Measurements from ENCODE around the gene NBPF14.
A peak's percentile ranks its signal among the peaks of the same experiment; 100 is the strongest.
"Not testable (repeated sequence)": the region's sequence is repeated elsewhere in the genome, so short reads cannot be mapped to it uniquely, and the experiment has no call there.

Gene NBPF14, protein sequence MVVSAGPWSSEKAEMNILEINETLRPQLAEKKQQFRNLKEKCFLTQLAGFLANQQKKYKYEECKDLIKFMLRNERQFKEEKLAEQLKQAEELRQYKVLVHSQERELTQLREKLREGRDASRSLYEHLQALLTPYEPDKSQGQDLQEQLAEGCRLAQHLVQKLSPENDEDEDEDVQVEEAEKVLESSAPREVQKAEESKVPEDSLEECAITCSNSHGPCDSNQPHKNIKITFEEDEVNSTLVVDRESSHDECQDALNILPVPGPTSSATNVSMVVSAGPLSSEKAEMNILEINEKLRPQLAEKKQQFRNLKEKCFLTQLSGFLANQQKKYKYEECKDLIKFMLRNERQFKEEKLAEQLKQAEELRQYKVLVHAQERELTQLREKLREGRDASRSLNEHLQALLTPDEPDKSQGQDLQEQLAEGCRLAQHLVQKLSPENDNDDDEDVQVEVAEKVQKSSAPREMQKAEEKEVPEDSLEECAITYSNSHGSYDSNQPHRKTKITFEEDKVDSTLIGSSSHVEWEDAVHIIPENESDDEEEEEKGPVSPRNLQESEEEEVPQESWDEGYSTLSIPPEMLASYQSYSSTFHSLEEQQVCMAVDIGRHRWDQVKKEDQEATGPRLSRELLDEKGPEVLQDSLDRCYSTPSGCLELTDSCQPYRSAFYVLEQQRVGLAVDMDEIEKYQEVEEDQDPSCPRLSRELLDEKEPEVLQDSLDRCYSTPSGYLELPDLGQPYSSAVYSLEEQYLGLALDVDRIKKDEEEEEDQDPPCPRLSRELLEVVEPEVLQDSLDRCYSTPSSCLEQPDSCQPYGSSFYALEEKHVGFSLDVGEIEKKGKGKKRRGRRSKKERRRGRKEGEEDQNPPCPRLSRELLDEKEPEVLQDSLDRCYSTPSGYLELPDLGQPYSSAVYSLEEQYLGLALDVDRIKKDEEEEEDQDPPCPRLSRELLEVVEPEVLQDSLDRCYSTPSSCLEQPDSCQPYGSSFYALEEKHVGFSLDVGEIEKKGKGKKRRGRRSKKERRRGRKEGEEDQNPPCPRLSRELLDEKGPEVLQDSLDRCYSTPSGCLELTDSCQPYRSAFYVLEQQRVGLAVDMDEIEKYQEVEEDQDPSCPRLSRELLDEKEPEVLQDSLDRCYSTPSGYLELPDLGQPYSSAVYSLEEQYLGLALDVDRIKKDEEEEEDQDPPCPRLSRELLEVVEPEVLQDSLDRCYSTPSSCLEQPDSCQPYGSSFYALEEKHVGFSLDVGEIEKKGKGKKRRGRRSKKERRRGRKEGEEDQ (N-terminal part only)

DNA sequence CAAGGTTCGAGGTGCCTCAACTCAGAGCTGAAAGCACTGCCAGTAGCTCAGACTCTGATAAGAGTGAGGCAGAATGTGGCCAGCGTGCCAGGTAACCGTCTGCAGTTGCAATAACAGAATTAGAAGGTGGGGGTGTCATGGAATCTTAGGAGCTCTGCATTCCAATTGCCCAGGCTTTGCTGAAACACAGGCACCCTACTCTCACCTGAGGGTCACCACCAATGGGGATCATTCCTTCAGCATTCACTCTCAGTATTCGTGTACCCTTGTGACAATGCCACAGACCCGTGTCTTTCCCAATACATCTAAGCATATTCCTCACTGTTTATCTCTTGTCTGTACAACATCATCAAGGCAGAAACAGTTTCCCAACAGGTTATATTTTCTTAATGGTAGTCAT is at the start of gene NBPF14:
Gene NBPF14, minus strand, starts transcription at position 101 of the 400 bp plus-strand sequence. CDS start 294 bp downstream, outside the sequence.
- not testable (repeated sequence) for DNase-seq

- DNase-seq, result not testable (repeated sequence)
Observed at GRCh38 chr1:148625451-148625850, 29.6 kb upstream of the NBPF14 start.

- not testable (repeated sequence) for DNase-seq
Observed at GRCh38 chr1:148618216-148618615, 22.4 kb upstream of the NBPF14 start.

DNA sequence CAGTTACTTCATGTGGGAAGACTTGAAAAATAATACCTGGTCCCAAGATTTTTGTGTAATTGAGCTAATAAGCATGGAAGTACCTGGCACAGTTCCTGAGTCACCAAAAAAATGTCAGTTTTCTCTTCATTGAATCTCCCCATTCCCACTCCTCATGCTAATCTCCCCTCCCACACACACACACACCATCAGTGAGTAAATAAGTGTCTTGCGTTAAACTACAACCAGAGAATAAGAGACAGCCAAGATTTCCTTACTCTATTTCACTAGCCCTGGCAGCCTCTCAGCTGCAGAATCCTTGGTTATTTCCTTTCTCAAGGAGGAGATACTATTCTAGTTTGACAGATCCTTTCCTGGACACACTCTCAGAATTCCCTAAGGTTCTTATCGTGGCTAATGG is 9.5 kb upstream of the NBPF14 start:
- DNase-seq, result not testable (repeated sequence)

DNA sequence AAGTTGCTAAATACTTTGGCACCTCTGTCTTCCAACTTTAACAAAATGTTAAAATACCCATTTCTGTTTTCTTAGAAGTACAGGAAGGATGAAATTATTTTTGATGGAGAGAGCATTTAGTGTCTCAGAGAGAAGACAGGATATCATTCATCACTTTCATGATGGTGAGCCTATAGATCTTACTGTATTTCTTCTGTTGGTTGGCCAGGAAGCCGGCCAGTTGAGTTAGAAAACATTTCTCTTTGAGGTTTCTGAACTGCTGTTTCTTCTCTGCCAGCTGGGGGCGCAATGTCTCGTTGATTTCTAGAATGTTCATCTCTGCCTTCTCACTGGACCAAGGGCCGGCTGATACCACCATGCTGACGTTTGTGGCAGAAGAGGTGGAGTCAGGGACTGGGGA is 451 bp downstream of the NBPF14 start:
- not testable (repeated sequence) for DNase-seq

GRCh38 chr1:148591098-148591497 is 4.7 kb downstream of the NBPF14 start:
- not testable (repeated sequence) for DNase-seq

DNA sequence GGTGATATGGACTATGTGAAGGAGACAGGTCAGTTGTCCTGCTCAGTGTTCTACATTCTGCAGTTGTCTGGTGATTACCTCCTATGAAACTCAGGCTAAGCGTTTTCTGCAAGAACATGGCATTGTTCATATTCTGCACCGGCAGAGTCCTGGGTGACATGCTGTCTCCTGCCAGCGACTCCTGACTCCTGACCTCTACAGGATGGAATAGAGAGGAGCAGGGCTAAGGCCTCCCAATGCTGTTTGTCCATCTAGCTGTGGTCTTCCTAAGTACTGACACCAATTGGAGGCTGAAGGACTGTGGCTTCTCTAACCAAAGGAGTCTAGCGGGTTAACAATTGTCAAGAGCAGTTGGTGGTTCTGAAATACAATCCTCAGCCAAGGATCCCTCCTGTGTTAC is 63.7 kb downstream of the NBPF14 start:
- DNase-seq, result not testable (repeated sequence)

- peak; percentile 75 for DNase-seq
Observed at GRCh38 chr1:148529101-148529567, 66.7 kb downstream of the NBPF14 start.

GRCh38 chr1:148528591-148528990 is 67.2 kb downstream of the NBPF14 start:
- not testable (repeated sequence) for DNase-seq

GRCh38 chr1:148526587-148526986 is 69.2 kb downstream of the NBPF14 start:
- DNase-seq, result not testable (repeated sequence)

DNA sequence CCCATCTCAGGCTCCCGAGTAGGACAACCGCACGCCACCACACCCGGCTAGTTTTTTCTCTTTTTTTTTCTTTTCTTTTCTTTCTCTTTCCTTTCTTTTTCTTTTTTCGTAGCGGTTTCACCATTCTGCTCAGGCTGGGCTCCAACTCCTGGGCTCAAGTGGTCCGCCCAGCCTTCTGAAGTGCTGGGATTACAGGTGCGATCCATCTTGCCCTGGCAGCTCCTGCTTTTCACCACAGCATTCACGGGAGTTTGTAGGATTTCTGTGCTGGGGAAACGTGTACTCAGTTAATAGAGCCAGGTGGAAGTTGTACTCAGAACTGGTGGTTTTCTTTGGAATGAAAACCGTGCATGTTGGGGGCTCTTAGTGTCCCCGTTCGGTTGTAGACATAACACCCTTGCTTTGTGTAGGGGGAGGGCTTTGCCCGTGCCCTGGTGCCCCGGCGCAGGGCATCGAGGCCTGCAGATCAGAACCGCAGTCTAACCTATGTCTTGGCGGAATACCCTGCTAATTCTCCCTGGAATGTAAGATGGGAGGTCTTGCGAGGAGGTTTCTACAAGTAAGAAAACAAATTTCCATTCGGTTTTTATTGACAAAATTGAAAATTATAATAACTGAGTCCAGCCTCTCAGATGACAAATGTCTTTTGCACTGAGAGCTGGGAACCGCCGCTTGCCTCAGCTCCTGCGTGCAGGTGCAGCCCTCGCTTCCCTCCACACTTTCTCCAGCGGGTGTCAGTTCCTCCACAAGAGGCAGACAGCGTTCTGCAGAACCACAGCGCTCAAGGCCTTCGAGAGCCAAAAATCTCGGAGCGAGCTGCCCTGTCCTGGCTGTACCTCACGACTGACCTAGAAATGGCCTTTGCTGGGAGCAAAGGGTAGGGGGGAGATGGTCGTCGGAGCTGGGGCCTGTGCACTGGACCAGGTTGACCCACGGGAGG is 72.3 kb downstream of the NBPF14 start:
- not testable (repeated sequence) for DNase-seq

DNA sequence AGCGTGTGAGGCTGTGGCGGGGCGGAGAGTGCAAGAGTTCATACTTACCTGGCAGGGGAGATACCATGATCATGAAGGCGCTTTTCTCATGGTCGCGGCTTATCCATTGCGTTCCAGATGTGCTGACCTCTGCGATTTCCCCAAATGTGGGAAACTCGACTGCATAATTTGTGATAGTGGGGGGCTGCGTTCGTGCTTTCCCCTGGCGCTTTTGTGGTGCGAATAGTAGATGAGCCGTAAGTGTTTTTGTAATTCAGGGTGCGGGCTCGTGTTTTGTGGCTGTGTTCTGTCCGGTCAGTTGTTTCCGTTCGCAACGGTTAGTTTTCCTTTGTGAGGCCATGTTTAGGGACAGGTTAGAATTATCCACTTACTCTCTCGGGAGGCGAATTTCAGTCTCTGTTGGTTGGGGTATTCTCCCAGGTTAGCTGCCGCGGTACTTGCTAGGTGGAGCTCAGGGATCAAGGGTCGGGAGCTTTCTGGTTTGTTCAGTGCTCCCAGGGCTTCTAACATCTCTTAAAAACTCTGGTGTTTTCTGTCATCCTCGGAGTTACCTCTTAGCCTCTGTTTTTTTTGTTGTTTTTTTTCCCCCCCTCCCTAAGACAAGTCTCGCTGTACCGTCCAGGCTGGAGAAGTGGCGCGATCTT is 73.1 kb downstream of the NBPF14 start:
- peak; percentile 81 for DNase-seq

DNA sequence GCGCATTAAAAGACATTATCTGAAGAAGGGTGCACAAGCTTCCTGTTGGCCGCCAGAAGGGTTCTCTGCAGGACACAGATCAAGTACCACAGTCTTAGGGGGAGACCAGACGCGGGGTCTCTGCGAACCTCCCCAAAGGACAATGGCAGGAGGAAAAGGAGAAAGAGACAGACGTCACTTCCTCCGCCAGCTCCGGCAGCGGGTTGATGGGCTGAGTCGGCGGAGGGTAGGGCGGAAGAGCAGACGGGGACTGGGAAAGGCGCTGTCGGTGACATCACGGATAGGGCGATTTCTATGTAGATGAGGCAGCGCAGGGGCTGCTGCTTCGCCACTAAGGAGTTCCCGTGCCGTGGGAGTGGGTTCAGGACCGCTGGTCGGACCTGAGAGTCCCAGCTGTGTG is 73.7 kb downstream of the NBPF14 start:
- DNase-seq, result peak; percentile 78

GRCh38 chr1:148514310-148514709 is 81.5 kb downstream of the NBPF14 start:
- not testable (repeated sequence) for DNase-seq

DNA sequence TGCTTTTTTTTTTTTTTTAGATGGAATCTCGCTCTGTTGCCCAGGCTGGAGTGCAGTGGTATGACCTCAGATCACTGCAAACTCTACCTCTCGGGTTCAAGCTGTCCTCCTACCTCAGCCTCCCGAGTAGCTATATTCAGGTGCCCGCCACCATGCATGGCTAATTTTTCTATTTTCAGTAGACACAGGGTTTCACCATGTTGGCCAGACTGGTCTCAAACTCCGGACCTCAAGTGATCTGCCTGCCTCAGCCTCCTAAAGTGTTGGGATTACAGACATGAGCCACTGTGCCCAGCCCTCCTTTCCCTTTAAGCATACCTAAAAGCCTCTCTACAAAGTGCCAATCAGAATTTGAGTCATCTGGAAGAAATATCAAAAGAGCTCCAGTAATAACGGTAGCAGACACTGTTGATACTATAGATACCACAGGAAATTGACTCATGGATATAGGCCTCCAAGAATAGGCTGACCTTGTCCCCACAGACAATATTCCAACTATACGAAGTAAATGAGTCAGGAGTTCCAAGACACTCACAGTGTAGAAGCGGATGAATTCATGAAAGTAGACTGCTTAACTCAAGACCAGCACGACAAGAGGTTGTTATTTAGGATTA is 83.1 kb downstream of the NBPF14 start:
- DNase-seq, result not testable (repeated sequence)

DNA sequence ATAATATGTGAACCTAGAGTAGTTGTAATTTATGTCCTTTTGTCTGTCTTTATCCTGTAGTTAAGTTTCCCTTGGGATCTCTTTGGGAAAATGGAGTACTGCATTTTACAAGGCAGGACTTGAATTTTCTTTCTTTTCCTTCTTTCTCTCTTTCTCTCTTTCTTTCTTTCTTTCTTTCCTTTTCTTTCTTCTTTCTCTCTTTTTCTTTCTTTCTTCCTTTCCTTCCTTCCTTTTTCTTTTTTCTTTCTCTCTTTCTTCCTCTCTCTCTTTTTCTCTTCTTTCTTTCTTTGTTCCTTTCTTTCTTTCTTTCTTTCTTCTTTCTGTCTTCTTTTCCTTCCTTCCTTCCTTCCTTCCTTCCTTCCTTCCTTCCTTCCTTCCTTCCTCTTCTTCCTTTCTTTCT is 101.9 kb downstream of the NBPF14 start:
- DNase-seq, result not testable (repeated sequence)

DNA sequence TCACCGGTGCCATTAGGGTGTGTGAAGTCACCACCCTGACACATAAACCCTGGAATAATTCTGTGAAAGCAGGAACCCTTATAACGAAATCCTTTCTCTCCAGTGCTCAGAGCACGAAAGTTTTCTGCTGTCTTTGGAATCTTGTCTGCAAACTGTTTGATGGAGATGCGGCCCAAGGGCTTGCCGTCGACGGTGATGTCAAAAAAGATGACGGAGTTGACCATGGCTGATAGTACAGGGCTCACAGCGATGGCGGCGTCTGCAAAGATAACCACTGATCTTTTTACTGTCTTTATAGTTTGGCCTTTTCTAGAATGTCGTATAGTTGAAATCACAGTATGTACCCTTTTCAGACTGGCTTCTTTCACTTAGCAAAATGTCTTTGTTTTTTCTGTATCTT is 112.8 kb downstream of the NBPF14 start, which contains the start of gene PPIAL4G:
Gene PPIAL4G, minus strand, starts transcription at position 274 of the 400 bp plus-strand sequence. Its CDS starts 50 bp downstream, at position 224.
- DNase-seq, result not testable (repeated sequence)

Data from stimulated activated CD4-positive, alpha-beta T cell treated with anti-CD3 and anti-CD28 coated beads, Interleukin-4, amount 100 ng/mL, for 1 hour (primary cell).